ENCODE measurements around the gene DNAJC28.
"Not testable (repeated sequence)": the region's sequence is repeated elsewhere in the genome, so short reads cannot be mapped to it uniquely, and the experiment has no call there.

The DNAJC28 gene

DNA sequence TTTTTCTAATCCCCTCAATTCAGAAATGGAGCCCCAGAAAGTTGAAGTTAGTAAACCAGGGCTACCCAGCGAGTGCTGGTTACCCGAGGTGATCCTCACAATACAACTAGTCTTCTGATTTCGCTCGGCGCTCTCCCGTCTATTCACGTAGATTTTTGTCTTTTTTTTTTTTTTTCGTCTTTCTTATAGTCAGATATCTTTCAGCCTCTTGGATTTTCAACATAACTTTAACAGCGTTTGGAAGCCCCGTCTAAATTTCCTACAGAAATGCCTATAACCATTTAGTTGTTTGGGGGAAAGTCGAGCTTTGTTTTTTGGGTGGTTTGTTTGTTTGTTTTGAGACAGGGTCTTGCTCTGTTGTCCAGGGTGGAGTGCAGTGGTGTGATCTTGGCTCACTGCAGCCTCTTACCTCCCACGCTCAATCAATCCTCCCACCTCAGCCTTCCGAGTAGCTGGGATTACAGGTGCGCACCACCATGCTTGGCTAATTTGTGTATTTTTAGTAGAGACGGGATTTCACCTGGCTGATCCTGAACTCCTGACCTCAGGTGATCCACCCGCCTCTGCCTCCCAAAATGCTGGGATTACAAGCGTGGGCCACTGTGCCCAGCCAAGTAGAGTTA lies 10.9 kb downstream of the DNAJC28 start:
- DNase-seq (ENCODE audit: low spot score) = no peak

DNA sequence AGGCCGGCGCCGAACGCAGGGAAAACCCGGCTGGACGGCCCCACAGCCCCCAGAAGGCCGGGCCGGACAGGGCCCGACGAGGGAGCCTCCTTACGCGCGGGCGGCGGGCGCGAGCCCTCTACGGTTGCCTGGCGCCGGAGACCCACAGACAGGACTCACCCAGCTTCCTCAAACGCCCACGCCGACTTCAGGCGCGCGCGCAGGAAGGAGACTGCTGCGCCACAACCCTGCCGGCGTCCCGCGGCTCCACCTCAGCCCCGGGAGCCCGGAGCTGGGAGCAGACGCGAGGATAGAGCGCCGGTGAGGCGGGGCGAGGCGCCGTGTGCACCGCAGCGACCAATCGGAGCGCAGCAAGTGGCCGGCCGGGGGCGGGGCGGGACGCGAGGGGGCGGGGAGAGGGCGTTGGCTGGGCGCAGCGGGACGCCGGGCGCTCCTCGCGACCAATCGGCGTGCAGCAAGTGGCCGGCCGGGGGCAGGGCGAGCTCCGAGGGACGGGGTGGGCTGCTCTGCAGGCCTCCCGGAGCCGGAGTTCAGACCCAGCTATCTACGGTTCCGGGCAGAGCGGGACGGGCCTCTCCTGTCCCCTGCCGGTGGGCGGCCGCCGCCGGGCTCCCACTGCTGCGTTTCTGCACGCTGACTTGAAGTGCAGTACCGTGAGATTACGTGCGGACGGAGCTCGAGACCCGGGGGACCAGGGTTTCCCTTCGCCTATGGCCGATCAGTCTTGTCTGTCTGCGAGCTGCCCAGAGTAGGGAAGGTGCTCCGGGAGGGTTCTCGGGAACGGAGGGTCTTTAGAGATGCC lies 11.6 kb downstream of the DNAJC28 start, which contains the start of gene TMEM50B:
Gene TMEM50B, minus strand, starts transcription at position 296 of the 802 bp plus-strand sequence. CDS start 11,089 bp downstream, outside the sequence.
- peak; percentile 100 for DNase-seq (ENCODE audit: low spot score)

DNA sequence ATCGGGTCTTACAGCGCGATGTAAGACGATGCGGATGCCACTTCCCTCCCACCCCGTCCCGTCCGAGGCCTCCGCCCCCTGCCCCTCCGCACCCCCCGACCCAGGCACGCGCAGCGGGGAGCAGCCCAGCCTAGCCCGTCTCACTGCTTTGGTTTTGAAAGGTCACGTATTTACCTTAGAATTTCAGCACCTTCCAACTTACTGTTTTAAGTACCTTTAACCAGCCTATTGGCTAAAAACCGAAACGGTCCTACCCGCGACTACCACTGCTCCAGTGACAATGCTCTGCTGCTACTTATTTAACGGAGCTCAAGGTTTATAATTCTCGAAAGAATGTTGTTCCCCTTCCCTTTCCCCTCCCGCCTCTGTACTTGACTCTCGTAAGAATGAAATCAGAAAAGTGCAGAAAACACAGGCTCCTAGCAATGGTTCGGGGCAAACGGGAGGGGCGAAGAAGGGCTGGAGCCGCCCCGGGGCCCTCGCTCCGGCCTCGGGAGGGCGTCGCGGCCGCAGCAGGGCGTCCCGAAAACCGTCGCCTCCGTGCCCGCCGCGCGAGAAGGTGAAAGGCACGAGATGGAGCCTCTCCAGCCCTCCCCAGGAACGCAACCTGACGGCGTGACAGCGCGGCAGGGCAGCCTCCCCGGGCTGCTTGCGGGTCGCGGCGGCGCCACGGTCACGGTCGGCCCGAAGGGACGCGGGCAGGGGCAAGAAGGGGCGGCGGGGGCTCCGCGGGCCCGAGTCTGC lies 12.4 kb downstream of the DNAJC28 start:
- DNase-seq (ENCODE audit: low spot score) = no peak

DNA sequence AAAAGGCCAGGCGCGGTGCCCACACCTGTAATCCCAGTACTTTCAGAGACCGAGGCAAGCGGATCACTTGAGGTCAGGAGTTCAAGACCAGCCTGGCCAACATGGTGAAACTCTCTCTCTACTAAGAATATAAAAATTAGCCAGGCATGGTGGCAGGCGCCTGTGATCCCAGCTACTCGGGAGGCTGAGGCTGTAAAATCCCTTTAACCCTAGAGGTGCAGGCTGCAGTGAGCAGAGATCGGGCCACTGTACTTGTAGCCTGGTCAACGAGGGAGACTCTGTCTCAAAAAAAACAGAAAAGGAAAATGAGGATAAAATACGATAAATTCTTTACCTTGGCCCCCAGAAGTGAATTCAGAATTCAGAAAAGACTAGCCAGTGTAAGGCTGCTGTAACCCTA lies 13.3 kb downstream of the DNAJC28 start:
- no peak for DNase-seq (ENCODE audit: low spot score)

DNA sequence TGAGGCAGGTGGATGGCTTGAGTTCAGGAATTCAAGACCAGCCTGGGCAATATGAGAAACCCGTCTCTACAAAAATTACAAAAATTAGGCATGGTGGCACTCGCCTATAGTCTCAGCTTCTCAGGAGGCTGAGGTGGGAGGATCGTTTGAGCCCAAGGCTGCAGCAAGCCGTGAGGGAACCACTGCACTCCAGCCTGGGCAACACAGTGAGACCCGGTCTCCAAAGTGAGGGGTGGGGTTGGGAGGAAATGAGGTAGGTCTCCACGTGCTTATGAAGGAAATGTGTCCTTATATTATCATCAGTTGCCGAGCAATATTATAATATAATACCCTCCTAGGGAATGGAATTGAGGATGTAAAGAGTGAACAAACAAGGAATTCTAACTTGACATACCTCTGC lies 14.4 kb downstream of the DNAJC28 start:
- no peak for DNase-seq (ENCODE audit: low spot score)

DNA sequence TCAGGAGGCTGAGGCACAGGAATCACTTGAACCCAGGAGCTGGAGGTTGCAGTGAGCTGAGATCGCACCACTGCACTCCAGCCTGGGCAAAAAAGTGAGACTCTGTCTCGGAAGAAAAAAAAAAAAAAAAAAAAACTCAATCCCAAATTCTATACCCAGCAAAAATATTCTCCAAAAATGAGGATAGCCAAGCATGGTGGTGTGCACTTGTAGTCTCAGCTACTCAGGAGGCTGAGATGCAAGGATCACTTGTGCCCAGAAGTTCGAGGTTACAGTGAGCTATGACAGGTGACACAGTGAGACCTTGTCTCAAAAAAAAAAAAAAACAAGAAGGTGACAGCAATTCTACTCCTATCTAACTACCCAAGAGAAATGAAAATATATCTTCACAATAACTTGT lies 18.2 kb downstream of the DNAJC28 start:
- DNase-seq (ENCODE audit: low spot score) = no peak

DNA sequence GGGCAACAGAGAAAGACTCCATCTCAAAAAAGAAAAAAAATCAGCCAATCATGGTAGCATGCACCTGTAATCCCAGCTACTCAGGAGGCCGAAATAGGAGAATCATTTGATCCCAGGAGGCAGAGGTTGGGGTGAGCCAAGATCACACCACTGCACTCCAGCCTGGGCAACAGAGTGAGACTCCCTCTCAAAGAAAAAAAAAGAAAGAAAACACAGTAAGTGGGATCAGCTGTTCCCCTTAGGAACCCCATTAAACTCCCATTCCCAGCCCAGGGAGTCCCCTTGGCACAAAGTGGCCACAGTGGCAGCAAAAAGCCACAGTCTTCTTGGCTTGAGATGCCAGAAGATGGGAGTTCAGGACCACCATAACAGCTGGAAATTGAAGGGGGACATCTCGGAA lies 20.8 kb downstream of the DNAJC28 start:
- no peak for DNase-seq (ENCODE audit: low spot score)

DNA sequence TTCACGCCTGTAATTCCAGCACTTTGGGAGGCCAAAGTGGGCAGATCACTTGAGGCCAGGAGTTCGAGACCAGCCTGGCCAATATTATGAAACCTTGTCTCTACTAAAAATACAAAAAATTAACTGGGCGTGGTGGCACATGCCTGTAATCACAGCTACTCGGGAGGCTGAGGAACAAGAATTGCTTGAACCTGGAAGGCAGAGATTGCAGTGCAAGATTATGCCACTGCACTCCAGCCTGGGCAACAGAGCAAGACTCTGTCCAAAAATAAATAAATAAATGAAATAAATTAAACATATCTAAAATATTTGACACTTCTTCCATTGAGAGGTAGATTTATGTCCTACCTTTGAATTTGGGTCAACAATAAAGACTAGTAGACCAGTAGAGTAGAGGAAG lies 22.3 kb downstream of the DNAJC28 start:
- DNase-seq (ENCODE audit: low spot score) = not testable (repeated sequence)

DNA sequence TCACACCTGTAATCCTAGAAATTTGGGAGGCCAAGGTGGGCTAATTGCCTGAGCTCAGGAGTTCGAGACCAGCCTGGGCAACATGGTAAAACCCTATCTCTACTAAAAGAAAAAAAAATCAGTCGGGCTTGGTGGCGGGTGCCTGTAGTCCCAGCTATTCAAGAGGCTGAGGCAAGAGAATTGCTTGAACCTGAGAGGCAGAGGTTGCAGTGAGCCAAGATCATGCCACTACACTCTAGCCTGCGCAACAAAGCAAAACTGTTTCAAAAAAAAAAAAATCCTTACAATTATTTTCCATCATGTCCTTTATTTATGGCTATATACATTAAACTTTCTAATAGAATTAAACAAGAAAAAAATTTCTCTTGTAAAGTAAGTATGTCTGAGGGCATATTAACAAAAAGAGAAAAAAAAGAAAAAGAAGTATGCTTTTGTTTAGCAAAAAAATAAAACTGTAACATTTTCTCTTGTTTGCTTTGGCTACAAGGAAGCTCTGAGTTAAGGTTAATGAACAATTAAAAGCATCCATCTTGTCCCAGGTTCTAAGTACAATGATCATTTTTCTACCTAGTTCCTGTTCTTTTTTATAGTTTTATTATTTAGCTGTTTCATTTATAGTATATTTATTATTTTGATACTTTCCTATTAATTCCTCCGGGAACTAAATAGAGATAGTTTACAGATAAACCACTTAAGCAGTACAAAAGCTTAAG lies 29.8 kb downstream of the DNAJC28 start:
- no peak for DNase-seq (ENCODE audit: low spot score)

DNA sequence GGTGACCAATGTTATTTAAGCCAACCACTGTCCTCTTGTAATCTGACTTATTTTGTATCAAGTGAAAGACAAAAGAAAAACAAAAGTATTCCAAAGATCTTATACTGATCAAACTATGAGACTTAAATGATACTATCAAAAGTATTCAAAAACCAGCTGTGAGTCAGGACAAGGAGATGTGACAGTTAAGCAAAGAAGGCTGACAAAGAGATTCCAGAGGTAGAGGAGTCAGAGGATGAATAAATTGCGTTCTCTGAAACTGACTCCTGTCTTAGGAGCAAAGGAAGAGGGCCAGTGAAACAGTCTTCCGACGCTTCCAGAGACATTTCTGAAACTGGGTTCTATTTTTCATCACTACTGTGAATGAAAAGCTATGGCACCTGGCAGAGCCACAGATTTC lies 32.7 kb downstream of the DNAJC28 start:
- DNase-seq (ENCODE audit: low spot score) = no peak

DNA sequence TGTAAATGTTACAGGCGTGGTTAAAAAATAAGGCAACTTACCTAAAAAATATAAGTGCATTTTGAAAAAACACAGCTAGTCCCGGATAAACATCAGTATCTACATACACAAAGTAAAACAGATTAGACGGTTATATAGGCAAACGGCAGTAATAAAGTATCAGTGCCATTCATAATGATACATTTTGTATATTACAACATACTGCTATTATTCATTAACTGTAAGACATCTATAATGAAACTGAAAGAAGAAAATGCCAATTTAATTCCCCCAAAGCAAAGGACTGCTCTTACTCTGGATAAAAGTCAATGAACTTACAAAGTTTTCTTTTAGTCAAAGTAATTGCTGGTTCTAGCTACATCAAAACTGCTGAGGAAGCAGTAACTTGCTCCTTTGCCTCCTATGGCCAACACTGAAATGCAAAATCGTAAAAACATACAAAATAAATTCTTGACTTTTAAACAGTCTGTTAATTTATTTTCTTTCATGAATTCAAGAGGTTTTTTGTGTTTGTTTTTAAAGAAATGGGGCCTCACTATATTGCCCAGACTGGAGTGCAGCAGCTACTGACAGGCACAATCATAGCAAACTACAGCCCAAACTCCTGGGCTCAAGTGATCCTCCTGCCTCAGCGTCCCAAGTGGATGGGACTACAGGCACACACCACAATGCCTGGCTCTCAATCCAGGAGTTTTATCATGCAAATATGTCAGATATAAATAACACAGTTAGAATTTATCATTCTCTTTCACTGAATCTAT lies 35.6 kb downstream of the DNAJC28 start:
- DNase-seq (ENCODE audit: low spot score) = no peak

DNA sequence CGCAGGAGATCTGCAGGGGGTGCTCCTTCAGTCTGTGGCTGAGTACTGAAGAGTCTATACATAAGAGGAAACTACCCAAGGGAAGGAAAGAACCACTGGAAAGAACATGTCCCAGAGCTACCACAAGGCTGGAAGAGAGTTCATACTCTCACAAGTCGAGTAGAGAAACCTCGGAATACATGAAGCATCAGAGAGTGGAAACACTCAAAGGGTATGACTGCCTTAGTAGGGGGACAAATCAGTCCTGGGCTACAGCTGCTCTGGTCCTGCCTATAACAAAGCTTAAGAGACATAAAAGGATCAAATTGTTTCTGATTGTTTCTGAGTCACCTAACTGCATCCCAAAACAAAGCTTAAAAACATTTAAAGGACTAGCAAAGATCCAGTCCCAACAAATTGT lies 39.2 kb downstream of the DNAJC28 start:
- DNase-seq (ENCODE audit: low spot score) = no peak

DNA sequence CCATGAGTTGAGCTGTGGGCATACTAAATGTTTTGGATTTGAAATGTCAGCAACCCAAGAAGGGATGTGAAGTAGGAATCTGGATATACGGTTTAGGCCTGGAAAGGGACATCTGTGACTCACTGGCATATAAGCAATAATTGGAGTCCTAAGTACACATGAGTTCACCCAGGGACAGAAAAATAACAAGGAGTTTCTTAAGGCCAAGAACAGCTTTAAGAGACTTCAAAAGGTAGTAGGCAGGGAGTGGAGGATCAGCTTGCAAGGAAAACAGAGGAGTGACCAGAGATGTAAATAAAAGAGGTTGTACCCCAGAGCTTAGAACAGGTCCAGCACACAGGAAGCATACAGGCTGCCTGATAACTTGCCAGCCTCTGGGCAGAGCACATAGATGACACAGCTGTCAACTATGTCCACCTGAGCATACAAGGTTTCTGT lies 39.9 kb downstream of the DNAJC28 start:
- DNase-seq (ENCODE audit: low spot score) = no peak

DNA sequence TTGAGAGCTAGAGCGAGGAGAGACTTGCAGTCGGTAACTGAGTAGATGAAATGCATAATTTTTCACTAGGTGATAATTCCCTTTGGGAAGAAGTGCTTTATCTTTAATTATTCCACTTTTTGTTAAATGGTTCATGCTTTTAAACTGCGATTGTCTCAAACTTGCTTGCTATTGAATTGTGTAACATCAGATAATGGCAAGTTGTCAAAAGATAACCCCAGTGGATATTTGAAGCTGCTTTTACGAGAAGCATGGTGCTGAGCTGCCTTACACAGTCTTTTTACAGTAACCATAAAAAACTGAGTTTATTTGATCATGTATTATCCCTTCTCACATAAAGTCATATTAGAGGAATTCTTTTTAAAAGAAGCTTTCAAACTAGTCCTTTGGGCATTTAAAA lies 41.9 kb downstream of the DNAJC28 start:
- DNase-seq (ENCODE audit: low spot score) = no peak

DNA sequence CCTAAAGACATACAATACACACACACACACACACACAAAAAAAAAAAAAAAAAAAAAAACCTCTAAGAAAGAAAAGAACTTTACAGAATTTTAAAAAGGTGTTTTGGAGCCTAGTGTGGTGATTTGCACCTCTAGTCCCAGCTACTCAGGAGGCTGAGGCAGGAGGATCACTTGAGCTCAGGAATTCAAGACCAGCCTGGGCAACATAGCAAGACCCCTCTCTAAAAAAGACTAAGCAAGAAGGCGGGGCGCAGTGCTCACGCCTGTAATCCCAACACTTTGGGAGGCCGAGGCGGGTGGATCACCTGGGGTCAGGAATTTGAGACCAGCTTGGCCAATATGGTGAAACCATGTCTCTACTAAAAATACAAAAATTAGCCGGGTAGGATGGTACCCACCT lies 44.9 kb downstream of the DNAJC28 start:
- not testable (repeated sequence) for DNase-seq (ENCODE audit: low spot score)

DNA sequence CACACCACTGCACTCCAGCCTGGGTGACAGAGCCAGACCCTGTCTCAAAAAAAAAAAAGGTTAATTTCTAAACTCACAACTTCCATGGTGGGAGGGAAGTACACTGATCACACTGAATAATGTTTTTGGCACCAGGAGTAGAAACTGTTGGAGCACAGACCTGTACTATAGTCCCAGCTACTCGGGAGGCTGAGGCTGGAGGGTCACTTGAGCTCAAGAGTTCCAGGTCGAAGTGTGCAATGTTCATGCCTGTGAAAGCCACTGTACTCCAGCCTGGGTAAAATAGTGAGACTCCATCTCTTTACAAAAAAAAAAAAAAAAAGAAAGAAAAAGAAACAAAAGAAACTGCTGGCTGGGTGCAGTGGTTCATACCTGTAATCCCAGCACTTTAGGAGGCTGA lies 47.0 kb downstream of the DNAJC28 start:
- DNase-seq (ENCODE audit: low spot score) = no peak

DNA sequence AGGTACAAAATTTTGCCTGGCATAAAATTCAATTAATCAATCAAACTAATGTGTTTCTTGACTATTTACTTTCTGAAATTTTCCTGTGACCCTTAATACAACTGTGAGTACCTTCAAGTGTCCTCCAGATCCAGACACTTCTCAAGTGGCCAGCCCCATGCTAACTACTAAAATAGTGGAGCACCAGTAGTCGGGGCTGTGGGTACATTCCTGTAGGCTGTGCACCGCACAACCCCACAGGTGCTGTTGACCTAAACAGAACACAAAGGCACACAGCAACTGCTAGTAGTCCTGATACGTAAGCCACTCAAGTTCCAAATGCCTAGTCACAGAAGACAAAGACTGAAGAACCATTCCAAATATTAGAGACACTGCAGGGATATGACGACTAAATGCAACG lies 48.3 kb downstream of the DNAJC28 start:
- no peak for DNase-seq (ENCODE audit: low spot score)

DNA sequence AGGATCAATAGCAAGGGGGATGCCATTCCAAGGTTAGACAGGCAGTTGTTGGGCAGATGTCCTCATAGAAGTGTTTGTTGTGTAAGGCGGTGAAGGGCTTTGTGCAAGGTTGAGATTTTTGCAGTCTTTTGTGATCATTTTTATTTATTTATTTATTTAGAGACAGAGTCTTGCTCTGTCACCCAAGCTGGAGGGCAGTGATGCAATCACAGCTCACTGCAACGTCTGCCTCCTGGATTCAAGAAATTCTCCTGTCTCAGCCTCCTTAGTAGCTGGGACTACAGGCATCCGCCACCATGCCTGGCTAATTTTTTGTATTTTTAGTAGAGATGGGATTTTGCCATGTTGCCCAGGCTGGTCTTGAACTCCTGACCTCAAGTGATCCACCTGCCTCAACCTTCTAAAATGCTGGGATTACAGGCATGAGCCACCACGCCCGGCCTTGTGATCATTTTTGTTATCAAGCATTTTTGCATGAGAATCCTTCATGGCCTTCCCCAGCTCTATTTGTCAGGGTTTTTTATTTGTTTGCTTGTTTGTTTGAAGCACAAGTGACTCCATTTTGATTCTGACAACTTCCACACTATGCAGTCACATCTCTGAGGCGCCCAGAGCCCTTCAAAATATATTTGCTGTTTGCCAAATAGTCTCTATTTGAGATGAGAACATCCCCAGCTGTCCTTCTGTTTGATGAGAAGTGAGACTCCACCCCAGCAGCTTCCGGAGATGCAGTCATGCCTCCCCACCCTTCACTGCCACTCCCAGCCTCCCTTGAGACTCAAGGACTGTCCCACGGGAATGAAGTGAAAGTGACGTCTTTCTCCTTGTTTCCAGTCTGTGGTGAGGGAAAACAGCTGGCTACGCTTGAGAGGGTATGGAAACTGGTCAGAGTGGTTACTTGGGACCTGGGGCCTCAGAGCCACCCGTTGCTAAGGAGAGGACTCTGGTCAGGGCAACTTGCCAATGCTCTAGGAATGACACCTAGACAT lies 49.7 kb downstream of the DNAJC28 start:
- DNase-seq (ENCODE audit: low spot score) = no peak
